Endodermal cell (in vitro differentiated cells): Measurements from ENCODE around the gene AXDND1. TPM values are rescaled to one million over a fixed set of nuclear protein-coding genes. Genes with fewer than 3 reads are reported as not detected.

ENCODE experiments used
- DNase-seq: peaks from one replicate; pipeline ENCODE4 v3.0.0-alpha.2; 2017
- H3K27ac ChIP-seq: 2 replicates; pipeline ENCODE4 v1.5.1; 2013; ENCODE audit warnings: mild to moderate bottlenecking, low read depth, low read length, moderate library complexity
- H3K27me3 ChIP-seq: 2 replicates; pipeline ENCODE4 v1.6.1; 2013; ENCODE audit warnings: mild to moderate bottlenecking, low read length, moderate library complexity; ENCODE audit not compliant: insufficient read depth, control insufficient read depth, poor library complexity, severe bottlenecking
- H3K36me3 ChIP-seq: 2 replicates; pipeline ENCODE4 v1.7.0; 2013; ENCODE audit warnings: mild to moderate bottlenecking, low read length, moderate library complexity; ENCODE audit not compliant: control insufficient read depth, insufficient read depth
- H3K4me1 ChIP-seq: one replicate; pipeline ENCODE4 v1.7.0; 2013; ENCODE audit warnings: low read length; ENCODE audit not compliant: control insufficient read depth, insufficient read depth
- H3K4me3 ChIP-seq: 2 replicates; pipeline ENCODE4 v1.5.1; 2013; ENCODE audit warnings: mild to moderate bottlenecking, low read length, moderate library complexity
- H3K9ac ChIP-seq: 2 replicates; pipeline ENCODE4 v1.6.1; 2013; ENCODE audit warnings: mild to moderate bottlenecking, low read length, moderate library complexity; ENCODE audit not compliant: poor library complexity, severe bottlenecking; ENCODE audit errors: extremely low read depth
- H3K9me3 ChIP-seq: 2 replicates; pipeline ENCODE4 v1.6.1; 2013; ENCODE audit warnings: mild to moderate bottlenecking, low read length, moderate library complexity; ENCODE audit not compliant: control insufficient read depth
- H3K27ac Mint-ChIP-seq: 2 replicates; pipeline ENCODE4 v1.8.0; 2020; ENCODE audit warnings: mixed read lengths
- H3K27me3 Mint-ChIP-seq: 2 replicates; pipeline ENCODE4 v1.8.0; 2021; ENCODE audit warnings: mild to moderate bottlenecking, mixed read lengths; ENCODE audit not compliant: insufficient read depth
- H3K36me3 Mint-ChIP-seq: 2 replicates; pipeline ENCODE4 v1.8.0; 2020; ENCODE audit warnings: low read depth, mixed read lengths
- H3K4me1 Mint-ChIP-seq: 2 replicates; pipeline ENCODE4 v1.8.0; 2020; ENCODE audit warnings: mixed read lengths
- H3K4me3 Mint-ChIP-seq: 2 replicates; pipeline ENCODE4 v1.8.0; 2020; ENCODE audit warnings: mild to moderate bottlenecking, moderate library complexity, mixed read lengths
- H3K9me3 Mint-ChIP-seq: 2 replicates; pipeline ENCODE4 v1.8.0; 2020; ENCODE audit warnings: mild to moderate bottlenecking, mixed read lengths
- WGBS, 2 experiments: methylation state at CpG; one replicate each; pipeline versions ENCODE4 v1.1.5 to v1.1.7; 2013; ENCODE audit warnings: missing lambda C conversion rate in 2 of 2, mixed read lengths in 1 of 2; ENCODE audit not compliant: insufficient coverage in 1 of 2, insufficient read length in 1 of 2; 5-methylcytosine and 5-hydroxymethylcytosine counted together
- total RNA-seq, 2 donors: library from RNA; stranded (reverse); fragmentation: NEBNext Ultra II Directional in 1 of 2; extraction: Animal tissue kit (Norgen Biotek cat#: 25700) in 1 of 2; gene quantifications; 2 replicates in 1 of 2; 3 replicates in 1 of 2; pipeline ENCODE4 v1.2.1, GENCODE V29; 2021
- TF ChIP-seq, protein P1 (sequence below): fragments of 200-600 bp; sonication (generic); conservative IDR thresholded peaks from 2 replicates; pipeline ENCODE4 v1.5.0; 2021; ENCODE audit warnings: antibody characterized with exemption, mild to moderate bottlenecking

AXDND1 gene
- total RNA-seq, 2 donors from 2014 or later, result 0.69 to 1.3 TPM

DNA sequence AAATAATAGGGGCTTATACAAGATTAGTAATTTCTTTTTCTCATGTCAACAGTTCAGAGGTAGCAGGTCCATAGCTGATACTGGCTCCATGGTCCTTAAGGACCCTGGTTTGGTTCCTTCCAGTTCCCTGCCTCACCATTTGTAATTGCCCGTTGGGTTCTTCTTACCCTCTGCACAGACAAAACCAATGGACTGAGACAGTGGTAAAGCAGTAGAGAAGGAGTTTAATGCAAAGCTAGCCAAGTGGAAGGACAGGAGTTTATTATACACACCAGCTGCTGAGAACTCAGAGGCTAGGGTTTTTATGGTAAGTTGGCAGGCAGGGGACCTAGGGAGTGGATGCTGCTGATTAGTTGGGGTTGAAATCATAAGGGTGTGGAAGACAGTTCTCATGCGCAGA is 35.9 kb upstream of the AXDND1 start:
- no peak overlapping the region for H3K9ac ChIP-seq
- peaks cover 3% of the 10 kb centered on the region for H3K4me1 ChIP-seq
- H3K4me3 ChIP-seq, result no peak overlapping the region
- WGBS, 2 experiments, result 100% methylated on average over 2 of the region's 2 CpGs; no CpG with 5 or more reads in 1 of the 2 experiments
- no peak overlapping the region for H3K4me3 Mint-ChIP-seq
- H3K27me3 ChIP-seq, result no peaks in the 10 kb centered on the region
- no peak for DNase-seq
- peak overlapping the region; percentile 33 for H3K27ac Mint-ChIP-seq
- peaks cover 14% of the 10 kb centered on the region for H3K9me3 ChIP-seq
- peaks cover 40% of the 10 kb centered on the region for H3K36me3 Mint-ChIP-seq
- H3K4me1 Mint-ChIP-seq, result peaks cover 22% of the 10 kb centered on the region
- H3K27ac ChIP-seq, result no peak overlapping the region
- peaks cover 2% of the 10 kb centered on the region for H3K27me3 Mint-ChIP-seq
- TF ChIP-seq, protein P1, sequence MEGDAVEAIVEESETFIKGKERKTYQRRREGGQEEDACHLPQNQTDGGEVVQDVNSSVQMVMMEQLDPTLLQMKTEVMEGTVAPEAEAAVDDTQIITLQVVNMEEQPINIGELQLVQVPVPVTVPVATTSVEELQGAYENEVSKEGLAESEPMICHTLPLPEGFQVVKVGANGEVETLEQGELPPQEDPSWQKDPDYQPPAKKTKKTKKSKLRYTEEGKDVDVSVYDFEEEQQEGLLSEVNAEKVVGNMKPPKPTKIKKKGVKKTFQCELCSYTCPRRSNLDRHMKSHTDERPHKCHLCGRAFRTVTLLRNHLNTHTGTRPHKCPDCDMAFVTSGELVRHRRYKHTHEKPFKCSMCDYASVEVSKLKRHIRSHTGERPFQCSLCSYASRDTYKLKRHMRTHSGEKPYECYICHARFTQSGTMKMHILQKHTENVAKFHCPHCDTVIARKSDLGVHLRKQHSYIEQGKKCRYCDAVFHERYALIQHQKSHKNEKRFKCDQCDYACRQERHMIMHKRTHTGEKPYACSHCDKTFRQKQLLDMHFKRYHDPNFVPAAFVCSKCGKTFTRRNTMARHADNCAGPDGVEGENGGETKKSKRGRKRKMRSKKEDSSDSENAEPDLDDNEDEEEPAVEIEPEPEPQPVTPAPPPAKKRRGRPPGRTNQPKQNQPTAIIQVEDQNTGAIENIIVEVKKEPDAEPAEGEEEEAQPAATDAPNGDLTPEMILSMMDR, result no peak
- peaks cover 16% of the 10 kb centered on the region for H3K9me3 Mint-ChIP-seq
- H3K36me3 ChIP-seq, result peaks cover 32% of the 10 kb centered on the region

DNA sequence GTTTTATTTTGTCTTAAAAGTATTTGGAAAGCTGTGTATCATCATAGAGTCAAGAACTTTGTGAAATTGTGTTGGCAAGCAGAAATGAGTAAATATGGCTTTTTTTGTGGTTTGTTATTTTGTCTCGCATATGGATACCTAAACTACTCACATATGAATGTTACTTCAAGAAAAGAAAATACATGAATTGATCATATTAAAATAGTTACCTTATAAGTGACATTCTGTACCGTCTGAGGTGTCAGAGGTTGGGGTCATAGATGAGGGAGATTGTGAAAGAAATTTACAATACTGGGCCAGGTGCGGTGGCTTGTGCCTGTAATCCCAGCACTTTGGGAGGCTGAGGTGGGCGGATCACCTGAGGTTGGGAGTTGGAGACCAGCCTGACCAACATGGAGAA is 31.3 kb upstream of the AXDND1 start:
- H3K4me3 Mint-ChIP-seq, result no peak overlapping the region
- Histone ChIP-seq H3K4me1 (peaks cover 3% of the 10 kb centered on the region), H3K27me3 (no peaks in the 10 kb centered on the region), H3K36me3 (peaks cover 26% of the 10 kb centered on the region), H3K27ac (no peak overlapping the region), H3K9me3 (peaks cover 6% of the 10 kb centered on the region), H3K4me3 (no peak overlapping the region), H3K9ac (no peak overlapping the region)
- peaks cover 32% of the 10 kb centered on the region for H3K36me3 Mint-ChIP-seq
- 98 to 100% methylated on average over 1 to 3 of the region's 4 CpGs for WGBS, 2 experiments
- no peak for DNase-seq
- TF ChIP-seq, protein P1, result no peak
- peaks cover 2% of the 10 kb centered on the region for H3K27me3 Mint-ChIP-seq
- peaks cover 7% of the 10 kb centered on the region for H3K9me3 Mint-ChIP-seq
- peaks cover 22% of the 10 kb centered on the region for H3K4me1 Mint-ChIP-seq
- H3K27ac Mint-ChIP-seq, result no peak overlapping the region

DNA sequence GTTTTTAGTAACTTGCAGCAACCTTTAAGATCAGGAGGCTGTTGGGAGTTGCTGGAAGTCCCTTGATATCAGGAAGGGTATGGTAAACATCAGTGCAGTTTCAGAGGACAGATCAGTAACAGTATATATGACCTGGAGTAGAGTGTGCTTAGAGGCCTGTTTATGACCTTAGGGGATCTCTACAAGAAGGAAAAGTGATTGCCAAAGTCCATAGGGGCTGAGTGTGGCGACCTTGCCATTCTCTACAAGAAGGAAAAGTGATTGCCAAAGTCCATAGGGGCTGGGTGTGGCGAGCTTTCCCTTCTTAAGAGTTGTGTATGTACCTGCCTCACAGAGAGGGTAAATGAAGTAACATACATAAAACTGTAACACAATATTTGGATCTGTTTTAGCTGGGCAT is 28.5 kb upstream of the AXDND1 start:
- Mint-ChIP-seq H3K9me3 (no peaks in the 10 kb centered on the region), H3K27ac (no peak overlapping the region), H3K36me3 (peaks cover 34% of the 10 kb centered on the region)

More for the DNA sequence above, 28.5 kb upstream of the AXDND1 start:
- DNase-seq, result no peak
- Histone ChIP-seq H3K4me3 (no peak overlapping the region), H3K4me1 (peaks cover 2% of the 10 kb centered on the region), H3K9ac (no peak overlapping the region), H3K27me3 (no peaks in the 10 kb centered on the region), H3K27ac (no peak overlapping the region), H3K36me3 (peaks cover 34% of the 10 kb centered on the region), H3K9me3 (no peaks in the 10 kb centered on the region)
- Mint-ChIP-seq H3K27me3 (no peaks in the 10 kb centered on the region), H3K4me3 (no peak overlapping the region), H3K4me1 (peaks cover 5% of the 10 kb centered on the region)
- WGBS, 2 experiments, result 90% methylated on average over 2 of the region's 2 CpGs; no CpG with 5 or more reads in 1 of the 2 experiments
- TF ChIP-seq, protein P1, result no peak
